Frontal cortex (tissue), 4 donors: ENCODE data around the gene ROBO1. TPM values are rescaled to one million over a fixed set of nuclear protein-coding genes. Genes with fewer than 3 reads are reported as not detected.

Experiments used
- DNase-seq, 2 donors: peaks; one replicate each; pipeline ENCODE4 v3.0.0; 2012; ENCODE audit warnings: low spot score in 2 of 2
- FAIRE-seq: peaks from 2 replicates; lab custom pipeline; 2012; peaks lifted over from hg19 to GRCh38; lab: Jason Lieb, UNC
- total RNA-seq: library from RNA; depleted of rRNA; stranded (reverse); fragments of >200 nt; gene quantifications from one replicate; pipeline ENCODE4 v1.2.3, GENCODE V29; 2014
- donor health status: control.
- donor health status: control.
- donor health status: control.

ROBO1 gene
- total RNA-seq, 1 donor from 2014 or later: 296 TPM

GRCh38 chr3:79406175-79406574, 361.6 kb downstream of the ROBO1 start:
- FAIRE-seq (no peak), DNase-seq (no peak)

GRCh38 chr3:79405183-79405582, 362.6 kb downstream of the ROBO1 start:
- FAIRE-seq: no peak
- no peak for DNase-seq

GRCh38 chr3:79396595-79396994, 371.2 kb downstream of the ROBO1 start:
- FAIRE-seq (no peak), DNase-seq (no peak)

- DNase-seq (no peak), FAIRE-seq (no peak)
Observed at GRCh38 chr3:79392479-79392878, 375.3 kb downstream of the ROBO1 start.

- DNase-seq (no peak), FAIRE-seq (no peak)
Observed at GRCh38 chr3:79390352-79390751, 377.4 kb downstream of the ROBO1 start.

- no peak for FAIRE-seq
- DNase-seq: no peak
Observed at GRCh38 chr3:79385211-79385610, 382.6 kb downstream of the ROBO1 start.

GRCh38 chr3:79383402-79384012, 384.3 kb downstream of the ROBO1 start:
- DNase-seq: no peak
- no peak for FAIRE-seq

- no peak for FAIRE-seq
- DNase-seq: no peak
Observed at GRCh38 chr3:79380581-79380980, 387.2 kb downstream of the ROBO1 start.

GRCh38 chr3:79378064-79378463, 389.7 kb downstream of the ROBO1 start:
- FAIRE-seq (no peak), DNase-seq (no peak)

- no peak for FAIRE-seq
- DNase-seq: no peak
Observed at GRCh38 chr3:79369306-79369705, 398.5 kb downstream of the ROBO1 start.

GRCh38 chr3:79368403-79368802, 399.4 kb downstream of the ROBO1 start:
- DNase-seq: no peak
- no peak for FAIRE-seq

- no peak for DNase-seq
- FAIRE-seq: no peak
Observed at GRCh38 chr3:79367803-79368202, 400.0 kb downstream of the ROBO1 start.

GRCh38 chr3:79367066-79367465, 400.7 kb downstream of the ROBO1 start:
- FAIRE-seq (no peak), DNase-seq (no peak)

- DNase-seq (no peak), FAIRE-seq (no peak)
Observed at GRCh38 chr3:79366414-79366813, 401.4 kb downstream of the ROBO1 start.

GRCh38 chr3:79364784-79365183, 403.0 kb downstream of the ROBO1 start:
- DNase-seq: no peak
- no peak for FAIRE-seq

- DNase-seq (no peak), FAIRE-seq (no peak)
Observed at GRCh38 chr3:79362571-79363270, 405.1 kb downstream of the ROBO1 start.

GRCh38 chr3:79361748-79362378, 405.9 kb downstream of the ROBO1 start:
- DNase-seq (no peak), FAIRE-seq (peak; percentile 72)

- DNase-seq: no peak
- no peak for FAIRE-seq
Observed at GRCh38 chr3:79358327-79358726, 409.5 kb downstream of the ROBO1 start.

GRCh38 chr3:79354179-79354688, 413.6 kb downstream of the ROBO1 start:
- FAIRE-seq (no peak), DNase-seq (no peak)

- DNase-seq: no peak
- FAIRE-seq: no peak
Observed at GRCh38 chr3:79351699-79352098, 416.1 kb downstream of the ROBO1 start.
